GM19099 (cell line): ENCODE measurements around the gene SAMD8.

ENCODE experiments used
- POLR2A ChIP-seq: IDR thresholded peaks from 3 replicates; pipeline ENCODE4 v1.6.1; 2011; ENCODE audit warnings: low read depth; ENCODE audit not compliant: insufficient read length; ENCODE audit errors: extremely low read depth

Gene SAMD8

GRCh38 chr10:75189266-75190096, 78.0 kb downstream of the SAMD8 start:
- no peak for TF ChIP-seq POLR2A

GRCh38 chr10:75191821-75192568, 80.5 kb downstream of the SAMD8 start:
- no peak for TF ChIP-seq POLR2A

GRCh38 chr10:75195035-75195763, 83.7 kb downstream of the SAMD8 start:
- no peak for TF ChIP-seq POLR2A

- TF ChIP-seq POLR2A = no peak
Observed at GRCh38 chr10:75197066-75197465, 85.6 kb downstream of the SAMD8 start.

- TF ChIP-seq POLR2A = no peak
Observed at GRCh38 chr10:75197906-75198305, 86.5 kb downstream of the SAMD8 start.

- no peak for TF ChIP-seq POLR2A
Observed at GRCh38 chr10:75201793-75202307, 90.4 kb downstream of the SAMD8 start.

- TF ChIP-seq POLR2A = no peak
Observed at GRCh38 chr10:75202321-75203045, 91.0 kb downstream of the SAMD8 start.

- no peak for TF ChIP-seq POLR2A
Observed at GRCh38 chr10:75203724-75204123, 92.3 kb downstream of the SAMD8 start.

- TF ChIP-seq POLR2A = no peak
Observed at GRCh38 chr10:75205908-75206307, 94.5 kb downstream of the SAMD8 start.

- TF ChIP-seq POLR2A = no peak
Observed at GRCh38 chr10:75207079-75207856, 95.8 kb downstream of the SAMD8 start.

- no peak for TF ChIP-seq POLR2A
Observed at GRCh38 chr10:75207857-75208144, 96.3 kb downstream of the SAMD8 start.

- TF ChIP-seq POLR2A = no peak
Observed at GRCh38 chr10:75208181-75208580, 96.7 kb downstream of the SAMD8 start.

GRCh38 chr10:75209086-75209920, 97.8 kb downstream of the SAMD8 start:
- TF ChIP-seq POLR2A = no peak
